T-helper 1 cell treated with Interleukin-12 subunit alpha and Interleukin-12 subunit beta and Interleukin-4 antibody, amounts not matched to agents 30 ng/mL and 1 ng/mL, for 36 hours (primary cell): ENCODE data around the gene SLC35G3. TPM values are rescaled to one million over a fixed set of nuclear protein-coding genes. Genes with fewer than 3 reads are reported as not detected.
"Not testable (repeated sequence)": the region's sequence is repeated elsewhere in the genome, so short reads cannot be mapped to it uniquely, and the experiment has no call there.

ENCODE experiments used
- intact Hi-C: fragments of 100-400 bp; cut with micrococcal nuclease; formaldehyde crosslinking; loops from one replicate; pipeline ENCODE4 v1.15.1; 2024
- total RNA-seq: library from RNA; stranded (reverse); gene quantifications from 2 replicates; pipeline ENCODE4 v1.2.3, GENCODE V29; 2022

SLC35G3 gene
- not detected in 2 replicates for total RNA-seq

DNA sequence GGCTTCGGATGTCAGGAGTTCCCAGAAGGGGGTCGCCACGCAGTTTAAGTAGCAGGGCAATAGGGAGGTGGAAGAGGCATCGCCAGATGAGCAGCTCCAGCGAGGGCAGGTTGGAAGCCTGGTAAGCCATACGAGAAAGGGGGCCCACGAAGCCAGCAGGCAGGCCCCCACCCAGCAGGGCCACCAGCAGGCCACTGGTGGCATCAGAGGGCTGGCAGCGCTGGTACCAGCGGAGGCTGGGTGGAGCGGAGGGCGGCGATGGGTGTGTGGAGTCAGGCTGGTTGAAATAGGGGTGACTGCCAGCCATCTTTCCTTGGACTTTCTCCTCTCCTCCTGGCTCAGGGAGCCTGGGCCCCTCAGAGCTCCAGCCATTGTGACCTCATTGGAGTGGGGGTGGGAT is at the start of gene SLC35G3:
Gene SLC35G3 (minus strand): TSS at position 393 of the 400 bp plus-strand sequence. CDS start 86 bp downstream, at position 307.
- intact Hi-C loops = not testable (repeated sequence)

DNA sequence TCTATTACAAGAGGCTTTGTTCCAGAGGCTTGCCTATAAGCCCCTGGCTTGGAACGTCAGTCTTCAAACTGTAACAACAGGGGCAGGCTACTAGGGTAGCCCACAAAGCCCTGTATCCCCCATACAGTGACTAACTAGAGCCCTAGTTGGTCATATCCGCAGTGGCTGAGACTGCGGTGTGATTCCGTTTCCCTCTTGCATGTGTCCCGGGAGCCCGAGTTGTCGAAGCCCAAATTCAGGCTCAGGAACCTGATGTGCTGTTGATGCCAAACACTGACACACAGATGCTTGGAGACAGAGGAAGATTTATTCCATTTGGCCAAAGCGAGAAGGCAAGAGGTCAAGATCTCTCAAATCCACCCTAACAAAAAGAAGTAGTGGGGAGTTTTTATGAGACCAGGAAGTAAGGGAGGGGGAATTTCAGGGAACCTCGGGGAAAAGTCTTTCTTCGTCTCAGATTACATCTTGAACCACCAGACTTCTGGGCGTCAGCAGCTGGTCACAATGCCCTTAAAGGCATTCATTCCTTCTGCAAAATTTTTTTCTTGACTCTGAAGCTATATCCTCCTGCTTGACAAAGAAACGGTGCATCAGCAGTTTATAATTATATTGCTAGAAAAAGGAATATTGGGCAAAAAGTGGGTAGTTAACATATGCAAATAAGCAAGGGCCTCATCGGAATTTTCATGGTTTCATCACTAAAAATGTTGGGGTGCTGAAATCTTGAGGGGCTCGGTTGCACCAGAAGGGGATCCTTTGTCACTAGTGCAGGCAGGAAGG is 49.6 kb upstream of the SLC35G3 start:
- intact Hi-C loops = loop anchor here (1.0 to 5.0 kb wide), 10 partner anchors 45 to 561 kb away; partner anchors contain the start of genes CCT6B, SLFN12, SLFN13 and ZNF830

- intact Hi-C loops = loop anchor here (1.0 to 5.0 kb wide), 19 partner anchors 29 to 1301 kb away; partner anchors contain the start of genes AP2B1, CCT6B, GGNBP2 and NLE1
These were observed 48.8 kb upstream of the SLC35G3 start, which contains the start of gene SLFN5 for GRCh38 chr17:35242805-35243560. Gene SLFN5 (plus strand): TSS chr17:35243072. CDS start chr17:35258691, 15,619 bp downstream.

GRCh38 chr17:35242158-35242804 is 48.1 kb upstream of the SLC35G3 start:
- intact Hi-C loops = loop anchor here (1.0 to 5.0 kb wide), 19 partner anchors 28 to 1302 kb away; partner anchors contain the start of genes AP2B1, CCT6B, GGNBP2 and NLE1

DNA sequence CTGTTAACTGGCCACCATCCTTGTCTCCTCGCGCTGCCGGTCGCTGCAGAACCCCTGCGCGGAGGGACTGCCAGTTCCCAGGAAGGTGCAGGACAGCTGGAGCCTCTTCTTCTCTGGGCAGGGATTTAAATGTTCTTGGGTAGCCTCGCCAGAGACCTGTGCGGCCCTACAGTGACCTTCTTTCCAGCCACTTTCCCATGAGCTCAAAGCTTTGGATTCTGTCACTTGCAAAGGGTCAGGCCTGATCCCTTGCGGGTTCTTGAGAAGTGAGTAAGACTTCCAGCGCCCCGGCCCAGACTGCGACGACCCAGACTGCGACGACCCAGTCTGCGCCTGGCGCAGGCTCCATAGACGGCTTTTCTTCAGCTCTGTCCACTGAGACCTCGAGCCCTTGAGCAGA is 47.3 kb upstream of the SLC35G3 start:
- intact Hi-C loops = loop anchor here (5.0 kb wide), 2 partner anchors 191 to 279 kb away; partner anchors contain the start of genes CCT6B, SLFN12 and ZNF830

GRCh38 chr17:35240861-35241260 is 46.7 kb upstream of the SLC35G3 start:
- intact Hi-C loops = loop anchor here (5.0 kb wide), 2 partner anchors 191 to 279 kb away; partner anchors contain the start of genes CCT6B, SLFN12 and ZNF830

DNA sequence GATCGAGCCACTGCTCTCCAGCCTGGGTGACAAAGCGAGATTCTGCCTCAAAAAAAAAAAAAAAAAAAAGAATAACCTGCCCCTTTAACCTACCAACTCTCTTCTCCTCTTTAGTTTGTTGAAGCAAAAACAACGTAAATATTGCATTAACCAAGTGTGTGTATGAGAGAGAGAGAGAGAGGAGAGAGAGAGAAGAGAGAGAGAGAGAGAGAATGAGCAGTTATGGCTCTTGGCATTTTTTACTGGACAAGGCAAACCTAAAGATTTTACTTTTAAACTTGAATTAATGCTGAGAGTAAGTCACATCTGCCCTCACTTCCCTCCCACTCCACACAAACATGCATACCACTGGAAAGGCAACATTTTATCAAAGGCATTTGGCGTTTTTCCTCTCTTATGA is 45.6 kb upstream of the SLC35G3 start:
- intact Hi-C loops = loop anchor here (5.0 kb wide), 2 partner anchors 192 to 278 kb away; partner anchors contain the start of genes CCT6B, SLFN12 and ZNF830

GRCh38 chr17:35238821-35239220 is 44.6 kb upstream of the SLC35G3 start:
- intact Hi-C loops = no loop called here

- intact Hi-C loops = no loop called here
These were observed 42.6 kb upstream of the SLC35G3 start for GRCh38 chr17:35236821-35237220.

DNA sequence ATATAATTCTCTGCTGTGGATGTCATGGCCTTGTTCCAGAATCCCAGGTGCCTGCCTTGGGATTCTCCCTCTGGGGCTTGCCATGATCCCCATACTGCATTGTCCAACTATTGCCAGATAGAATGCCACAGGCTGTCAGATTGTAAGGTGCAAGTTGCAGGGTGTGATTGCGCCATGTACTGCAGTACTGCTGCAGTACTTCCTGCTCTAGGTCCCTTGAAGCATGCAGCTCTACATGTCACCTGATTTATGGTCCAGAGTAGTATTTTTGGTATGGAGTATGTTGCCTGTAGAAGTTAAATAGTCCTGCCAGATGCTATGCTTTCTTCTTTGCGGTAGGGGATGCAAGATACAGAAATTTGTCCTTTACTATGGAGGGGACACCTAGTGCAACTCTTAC is 41.7 kb upstream of the SLC35G3 start:
- intact Hi-C loops = no loop called here

- intact Hi-C loops = no loop called here
These were observed 41.1 kb upstream of the SLC35G3 start for GRCh38 chr17:35235289-35235688.

DNA sequence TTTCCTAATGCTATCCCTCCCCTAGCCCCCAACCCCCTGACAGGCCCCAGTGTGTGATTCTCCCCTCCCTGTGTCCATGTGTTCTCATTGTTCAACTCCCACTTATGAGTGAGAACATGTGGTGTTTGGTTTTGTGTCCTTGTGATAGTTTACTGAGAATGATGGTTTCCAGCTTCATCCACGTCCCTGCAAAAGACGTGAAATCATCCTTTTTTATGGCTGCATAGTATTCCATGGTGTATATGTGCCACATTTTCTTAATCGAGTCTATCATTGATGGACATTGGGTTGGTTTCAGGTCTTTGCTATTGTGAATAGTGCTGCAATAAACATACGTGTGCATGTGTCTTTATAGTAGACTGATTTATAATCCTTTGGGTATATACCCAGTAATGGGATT is 40.1 kb upstream of the SLC35G3 start:
- intact Hi-C loops = not testable (repeated sequence)

- intact Hi-C loops = no loop called here
These were observed 35.4 kb upstream of the SLC35G3 start for GRCh38 chr17:35229638-35230037.

GRCh38 chr17:35227546-35227945 is 33.4 kb upstream of the SLC35G3 start:
- intact Hi-C loops = no loop called here

DNA sequence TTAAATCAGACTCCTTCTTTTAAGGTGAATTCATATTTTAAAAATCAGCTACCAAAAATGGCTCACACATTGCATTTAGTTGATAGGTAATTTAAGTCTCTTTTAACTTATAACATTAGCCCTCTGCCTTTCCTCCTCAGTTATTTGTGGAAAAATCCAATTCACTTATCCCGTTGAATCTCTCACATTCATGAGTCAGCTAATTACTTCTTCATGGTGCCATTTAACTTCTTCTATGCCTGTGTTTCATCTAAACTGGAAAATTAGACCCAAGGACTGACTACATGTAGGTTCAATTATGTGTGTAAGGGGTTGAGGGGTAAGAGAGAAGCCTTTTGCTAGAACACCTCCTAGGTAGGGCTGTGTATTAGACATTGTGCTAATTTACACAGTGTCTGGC is 30.2 kb upstream of the SLC35G3 start:
- intact Hi-C loops = no loop called here

- intact Hi-C loops = no loop called here
These were observed 28.3 kb upstream of the SLC35G3 start for GRCh38 chr17:35222452-35222851.

- intact Hi-C loops = loop anchor here (2.0 kb wide), 1 partner anchor 122 kb away; no protein-coding TSS in a partner anchor
These were observed 24.7 kb upstream of the SLC35G3 start for GRCh38 chr17:35218915-35219314.

DNA sequence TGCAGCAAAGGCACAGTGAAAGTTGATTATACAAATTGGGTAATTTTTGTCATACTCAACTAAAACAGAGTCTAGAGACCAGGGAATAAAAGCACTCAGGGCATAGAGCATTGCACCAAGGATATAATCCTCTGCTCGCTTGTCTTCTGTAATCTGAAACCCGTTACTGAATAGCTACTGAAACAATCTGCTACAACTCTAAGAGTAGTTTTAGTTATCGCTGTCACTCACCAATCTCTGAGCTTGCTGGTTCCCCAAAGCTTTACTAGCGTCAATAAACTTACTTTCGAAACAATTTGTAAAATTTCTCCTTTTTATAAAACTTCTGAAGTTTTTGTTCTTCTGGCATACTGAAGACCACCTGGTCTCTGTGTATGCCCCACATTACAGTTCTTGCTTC is 22.9 kb upstream of the SLC35G3 start:
- intact Hi-C loops = no loop called here

GRCh38 chr17:35214631-35215273 is 20.6 kb upstream of the SLC35G3 start:
- intact Hi-C loops = loop anchor here (1.0 to 2.0 kb wide), 10 partner anchors 28 to 373 kb away; partner anchors contain the start of genes AP2B1, PEX12, SLFN12 and SLFN12L

- intact Hi-C loops = loop anchor here (1.0 to 2.0 kb wide), 10 partner anchors 28 to 373 kb away; partner anchors contain the start of genes AP2B1, PEX12, SLFN12 and SLFN12L
These were observed 20.0 kb upstream of the SLC35G3 start for GRCh38 chr17:35214192-35214591.
